Stimulated activated CD8-positive, alpha-beta memory T cell treated with anti-CD3 and anti-CD28 coated beads, Interleukin-15, amount 100 ng/mL, for 1 hour (primary cell): ENCODE results near the gene CLEC16A.
"Not testable (repeated sequence)": the region's sequence is repeated elsewhere in the genome, so short reads cannot be mapped to it uniquely, and the experiment has no call there.

Experiments
- DNase-seq: peaks from one replicate; pipeline ENCODE4 v3.0.0-alpha.2; 2020; ENCODE audit warnings: low read depth

CLEC16A gene

DNA sequence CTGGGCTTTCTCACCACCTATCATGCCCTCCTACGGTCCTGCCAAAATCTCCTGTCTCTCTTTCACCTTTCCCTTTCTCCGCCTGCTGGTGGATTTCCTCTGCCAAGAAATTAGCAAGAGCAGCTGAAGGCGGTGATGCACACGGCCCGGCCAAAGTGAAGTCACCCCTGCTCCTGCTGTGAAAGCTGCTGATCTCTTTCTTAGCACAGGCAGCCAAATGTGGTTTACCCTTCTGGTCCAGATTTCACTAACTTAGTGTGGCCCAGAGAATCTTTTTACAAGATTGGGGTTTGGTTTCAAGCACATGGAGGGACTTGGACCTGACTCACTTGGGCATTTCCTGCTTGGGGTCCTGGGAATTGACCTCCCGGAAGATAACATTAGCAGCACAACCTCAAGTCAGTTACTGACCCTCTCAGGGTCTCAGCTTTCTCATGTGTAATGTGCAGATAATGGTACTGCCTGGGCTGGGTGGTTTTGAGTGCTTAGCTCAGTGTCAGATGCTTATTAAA is 155.9 kb downstream of the CLEC16A start:
- no peak for DNase-seq

DNA sequence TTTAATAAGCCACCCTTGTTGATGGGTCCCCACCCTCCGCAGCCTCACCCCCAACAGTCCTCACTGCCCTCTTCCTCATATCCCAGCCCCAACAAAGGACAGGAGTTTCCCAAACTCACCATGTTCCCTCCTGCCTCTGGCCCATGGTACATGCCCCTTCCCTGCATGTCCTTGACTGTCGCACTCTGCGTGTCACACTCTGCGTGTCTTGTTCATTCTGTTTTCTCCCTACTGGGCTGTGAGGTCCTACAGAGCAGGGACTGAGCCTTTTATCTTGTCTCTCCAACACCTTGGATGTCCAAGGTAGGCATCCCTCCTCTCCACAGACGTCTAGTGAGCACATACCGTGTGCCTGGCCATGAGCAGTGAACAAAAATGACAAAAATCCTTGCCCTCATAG is 156.9 kb downstream of the CLEC16A start:
- DNase-seq = no peak

DNA sequence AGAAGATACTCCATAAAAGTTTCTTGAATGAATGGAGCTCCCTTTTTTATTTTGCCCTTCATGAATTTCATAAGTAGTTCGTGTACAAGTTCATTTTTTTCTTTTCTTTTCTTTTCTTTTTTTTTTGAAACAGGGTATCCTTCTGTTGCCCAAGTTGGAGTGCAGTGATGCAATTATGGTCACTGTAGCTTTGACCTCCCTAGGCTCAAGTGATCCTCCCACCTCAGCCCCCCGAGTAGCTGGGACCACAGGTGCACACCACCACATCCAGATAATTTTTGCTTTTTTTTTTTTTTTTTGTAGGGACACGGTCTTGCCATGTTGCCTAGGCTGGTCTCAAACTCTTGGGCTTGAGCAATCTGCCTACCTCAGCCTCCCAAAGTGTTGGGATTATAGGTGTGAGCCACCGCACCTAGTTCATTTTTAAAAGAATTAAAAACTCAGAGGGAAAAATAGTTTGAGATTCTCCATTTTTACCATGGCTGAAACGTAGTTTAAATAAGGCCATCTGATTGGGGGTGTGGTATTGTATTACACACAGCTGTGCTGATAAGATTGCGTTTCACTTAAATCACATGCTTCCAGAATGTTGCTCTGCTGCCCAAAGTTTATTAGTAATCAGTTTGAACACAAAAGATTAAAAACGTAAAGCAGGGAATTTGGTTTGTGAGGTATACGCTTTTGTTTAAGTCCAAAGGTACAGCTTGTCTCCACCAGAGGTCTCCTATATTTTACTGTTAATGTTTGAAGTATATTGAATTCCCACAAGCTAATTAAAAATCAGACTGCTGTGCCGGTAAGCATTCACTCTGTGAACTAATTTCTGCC is 157.5 kb downstream of the CLEC16A start:
- no peak for DNase-seq

DNA sequence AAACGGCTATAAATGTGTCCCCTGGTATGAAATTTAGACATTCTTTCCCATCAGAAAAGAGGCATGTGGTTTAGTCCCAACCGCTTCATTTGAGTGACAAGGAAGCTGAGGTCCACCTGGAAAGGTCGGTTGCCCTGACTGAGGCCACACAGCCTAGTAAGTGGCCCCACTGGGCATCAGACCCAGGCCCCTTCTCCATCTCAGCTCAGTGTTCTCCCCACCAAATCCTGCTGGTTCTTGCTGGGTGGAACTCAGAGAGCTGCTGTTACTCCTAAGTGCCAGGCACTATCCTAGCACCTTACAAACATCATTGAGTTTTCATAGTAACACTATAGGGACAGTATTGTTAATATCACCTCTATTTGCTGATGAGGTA is 158.1 kb downstream of the CLEC16A start:
- DNase-seq = no peak

DNA sequence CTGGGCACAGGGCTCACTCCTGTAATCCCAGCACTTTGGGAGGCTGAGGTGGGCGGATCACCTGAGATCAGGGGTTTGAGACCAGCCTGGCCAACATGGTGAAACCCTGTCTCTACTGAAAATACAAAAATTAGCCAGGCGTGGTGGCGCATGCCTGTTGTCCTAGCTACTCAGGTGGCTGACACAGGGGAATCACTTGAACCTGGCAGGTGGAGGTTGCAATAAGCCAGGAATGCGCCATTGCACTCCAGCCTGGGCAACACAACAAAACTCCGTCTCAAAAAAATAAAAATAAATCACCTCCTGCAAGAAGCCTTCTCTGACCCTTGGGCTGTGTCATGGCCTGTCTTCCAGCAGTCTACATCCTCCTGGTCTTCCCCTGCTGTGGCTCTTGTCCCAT is 158.9 kb downstream of the CLEC16A start:
- not testable (repeated sequence) for DNase-seq

DNA sequence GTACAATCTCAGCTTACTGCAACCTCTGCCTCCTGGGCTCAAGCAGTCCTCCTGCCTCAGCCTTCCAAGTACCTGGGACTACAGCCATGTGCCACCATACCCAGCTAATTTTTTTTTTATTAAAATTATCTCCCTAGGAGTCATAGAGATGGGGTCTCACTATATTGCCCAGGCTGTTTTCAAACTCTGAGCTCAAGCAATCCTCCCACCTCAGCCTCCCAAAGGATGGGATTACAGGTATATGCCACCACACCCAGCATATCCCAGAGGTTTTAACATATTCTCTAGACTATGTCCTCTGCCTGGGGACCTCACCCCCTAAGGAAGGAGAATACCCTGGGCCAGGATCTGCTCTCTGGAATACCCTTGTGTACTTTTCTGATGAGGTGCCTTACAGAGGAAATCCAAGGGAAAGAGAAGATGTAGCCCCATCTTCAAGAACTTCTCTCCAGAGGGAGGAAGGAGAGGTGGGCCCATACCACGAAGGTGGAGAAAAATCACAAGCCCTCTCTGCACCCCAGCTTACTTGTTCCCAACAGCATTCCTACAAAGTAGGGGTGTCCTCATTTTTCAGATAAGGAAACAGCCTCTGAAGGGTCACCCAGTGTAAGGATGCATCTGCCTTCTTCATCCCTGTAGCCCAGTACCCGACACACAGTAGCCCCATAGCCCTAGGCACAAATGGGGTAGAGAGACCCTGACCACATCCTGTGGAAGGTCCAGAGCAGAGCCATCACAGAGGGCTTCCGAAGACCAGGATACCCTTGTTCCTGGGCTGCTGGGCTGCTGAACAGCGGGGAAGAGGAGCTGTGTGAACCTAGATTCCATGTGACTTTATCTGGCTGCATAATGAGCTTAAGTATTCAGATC is 160.0 kb downstream of the CLEC16A start:
- DNase-seq = no peak

DNA sequence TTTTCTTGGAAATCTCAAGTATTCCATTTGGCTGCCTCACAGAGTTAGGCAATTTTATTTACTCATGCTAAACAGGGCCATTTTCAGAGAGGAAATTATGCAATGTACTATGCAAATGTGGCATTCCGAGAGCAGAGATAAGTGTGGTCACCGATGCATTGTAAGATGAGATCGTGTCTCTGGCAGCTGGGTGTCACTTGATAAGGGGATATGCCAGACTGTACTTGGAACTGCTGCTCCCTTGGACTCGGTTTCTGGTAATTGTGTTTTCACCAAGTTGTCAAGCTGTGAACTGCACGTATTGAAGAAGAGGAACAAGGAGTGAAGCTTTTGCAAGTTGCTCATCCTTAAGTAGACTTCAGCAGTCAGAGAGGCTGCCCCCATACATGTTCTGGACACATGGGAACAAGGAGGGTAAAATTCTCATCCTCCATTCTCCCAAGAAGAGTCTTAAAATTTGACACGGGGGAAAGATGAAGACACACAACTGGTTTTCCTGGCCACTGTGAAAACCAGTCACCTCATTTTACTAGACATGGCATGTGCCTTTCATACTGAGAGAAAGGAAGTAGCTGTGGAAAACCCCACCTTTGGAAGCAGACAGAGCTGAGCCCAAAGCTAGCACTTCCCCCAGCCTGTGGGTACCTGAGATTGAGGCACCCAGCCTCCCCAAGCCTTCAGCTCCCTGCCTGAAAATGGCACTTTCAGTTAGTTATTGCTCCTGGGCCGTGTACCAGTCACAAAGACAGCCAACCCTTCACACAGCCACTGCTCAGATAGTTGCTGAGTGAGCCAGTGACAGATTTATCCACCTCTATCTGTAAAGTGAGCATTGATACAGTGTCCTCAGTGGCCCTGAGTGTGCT is 160.9 kb downstream of the CLEC16A start:
- DNase-seq = no peak

DNA sequence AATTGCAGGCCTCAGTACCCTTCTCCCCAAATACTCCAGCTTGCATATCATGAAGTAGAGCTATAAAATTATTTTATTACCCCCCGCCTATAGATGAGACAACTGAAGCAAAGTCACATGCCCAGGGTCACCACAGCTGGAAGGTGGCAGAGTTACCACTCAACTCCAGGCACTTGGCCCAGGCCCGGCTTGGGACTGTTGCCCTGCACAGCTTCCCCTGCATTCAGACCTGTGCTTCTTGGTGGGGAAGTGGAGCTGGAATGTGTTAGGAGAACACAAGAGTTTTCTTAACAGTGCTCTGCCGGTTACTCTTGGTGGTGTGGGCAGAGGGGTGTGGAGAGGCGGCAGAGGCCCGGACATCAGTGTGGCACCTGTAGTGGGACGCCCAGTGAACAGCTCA is 162.4 kb downstream of the CLEC16A start:
- DNase-seq = no peak

DNA sequence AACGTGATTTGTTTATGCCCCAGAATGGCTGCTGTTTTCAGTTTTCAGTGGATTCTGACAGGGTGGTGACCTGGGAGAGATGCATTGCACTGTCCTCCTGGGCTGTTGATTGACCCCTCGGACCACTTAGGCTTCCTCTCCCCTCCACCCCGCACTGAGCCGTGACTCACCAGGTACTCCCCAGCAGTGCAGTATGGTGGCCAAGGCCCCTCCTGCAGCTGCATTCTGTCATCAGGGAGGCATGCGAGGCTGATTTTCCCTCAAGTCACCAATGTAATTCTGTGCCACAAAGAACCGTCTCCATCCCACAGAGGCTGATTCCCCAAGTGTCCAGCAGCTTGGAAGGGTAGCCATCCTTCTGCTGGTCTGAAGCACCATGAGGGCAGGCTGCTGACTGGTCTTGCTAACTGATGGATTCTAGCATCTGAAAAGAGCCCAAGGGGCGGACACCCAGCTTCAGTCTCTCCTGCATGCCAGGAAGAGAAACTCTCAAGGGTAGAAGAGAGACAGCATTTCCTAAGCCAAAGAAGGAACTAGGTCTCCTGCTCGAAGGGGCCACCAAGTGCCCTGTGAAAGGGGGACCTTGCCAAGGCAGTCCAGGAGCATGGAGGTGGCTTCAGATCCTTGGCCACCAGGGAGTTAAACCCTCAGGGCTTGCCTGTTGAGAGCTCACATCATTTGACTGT is 163.6 kb downstream of the CLEC16A start:
- DNase-seq = no peak

DNA sequence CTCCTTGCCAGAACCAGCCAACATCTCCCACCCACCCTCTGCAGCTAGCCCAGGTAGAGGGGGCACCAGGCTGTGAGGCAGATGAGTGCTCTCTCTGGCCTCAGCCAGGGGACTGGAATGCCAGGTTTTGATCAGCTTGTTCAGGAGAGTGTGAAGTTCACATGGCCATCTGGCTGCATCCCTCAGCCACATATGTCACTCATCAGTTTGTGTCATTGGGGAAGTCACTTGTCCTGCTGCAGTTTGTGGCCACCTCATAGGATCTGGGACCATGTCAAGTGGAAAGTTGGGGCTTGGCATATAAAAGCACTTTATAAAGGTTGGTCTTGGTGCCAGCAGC is 164.1 kb downstream of the CLEC16A start:
- DNase-seq = no peak

DNA sequence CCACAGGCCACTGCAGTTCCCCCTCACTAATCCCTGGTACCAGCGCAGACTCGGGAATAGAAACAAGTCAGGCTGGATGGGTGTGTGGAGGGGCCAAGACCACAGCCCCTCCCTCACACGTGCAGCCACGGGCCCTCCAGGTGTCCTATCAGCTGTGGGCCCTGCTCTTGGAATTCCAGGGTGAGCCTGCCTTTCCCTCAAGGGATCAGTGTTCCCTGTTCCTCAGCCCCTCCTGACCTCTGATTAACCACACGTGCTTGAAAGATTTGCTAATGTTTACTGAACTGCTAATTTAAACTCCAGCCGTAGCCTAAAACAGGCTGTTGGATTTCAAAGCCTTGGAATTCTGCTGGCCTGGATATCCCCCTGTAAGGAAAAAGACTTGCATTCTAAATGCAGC is 165.2 kb downstream of the CLEC16A start:
- DNase-seq = no peak

DNA sequence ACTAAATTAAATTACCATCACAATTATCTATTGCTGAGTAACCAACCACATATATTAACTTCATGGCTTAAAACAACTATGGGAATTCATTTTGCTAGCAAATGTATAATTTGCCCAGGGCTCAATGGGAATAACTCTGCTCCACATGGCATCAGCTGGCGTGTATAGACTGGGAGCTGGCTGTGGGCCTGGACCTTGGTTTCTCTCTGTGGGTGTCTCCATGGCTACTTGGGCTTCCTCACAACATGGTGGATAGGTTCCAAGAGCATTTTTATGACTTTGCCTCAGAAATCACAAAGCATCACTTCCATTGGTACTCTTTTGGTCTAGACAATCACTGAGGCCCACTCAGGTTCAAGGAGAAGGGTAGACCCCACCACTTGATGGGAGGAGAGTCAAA is 166.8 kb downstream of the CLEC16A start:
- no peak for DNase-seq

DNA sequence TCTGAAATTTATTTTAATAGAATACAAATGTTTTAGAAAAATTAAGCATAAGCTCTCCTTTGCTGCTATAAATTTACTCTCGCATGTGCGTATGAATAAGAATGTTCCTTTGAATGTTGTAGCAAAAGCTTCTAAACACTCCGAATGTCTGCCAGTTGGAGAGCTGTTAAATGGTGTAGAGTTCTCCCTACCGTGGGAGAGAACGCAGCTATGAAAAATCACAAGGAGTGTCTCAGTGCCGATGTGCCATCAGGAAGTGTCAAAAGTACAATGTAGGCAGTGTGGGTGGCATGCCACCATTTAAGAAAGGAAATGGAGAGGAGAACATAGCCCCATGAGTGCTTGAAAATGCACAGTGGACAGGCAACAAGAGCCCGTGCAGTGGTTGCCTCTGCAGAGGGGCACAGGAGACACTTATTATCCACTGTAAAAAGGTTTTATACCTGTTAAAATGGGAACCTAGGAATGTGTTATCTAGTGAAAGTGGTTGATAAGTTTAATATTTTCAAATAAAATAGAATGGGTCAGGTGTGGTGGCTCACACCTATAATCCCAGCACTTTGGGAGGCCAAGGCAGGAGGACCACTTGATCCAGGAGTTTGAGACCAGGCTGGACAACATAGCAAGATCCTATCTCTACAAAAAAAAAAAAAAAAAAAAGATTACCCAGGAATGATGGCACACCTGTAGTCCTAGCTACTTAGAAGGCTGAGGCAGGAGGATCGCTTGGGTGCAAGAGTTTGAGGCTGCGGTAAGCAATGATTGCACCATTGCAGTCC is 167.7 kb downstream of the CLEC16A start:
- no peak for DNase-seq

DNA sequence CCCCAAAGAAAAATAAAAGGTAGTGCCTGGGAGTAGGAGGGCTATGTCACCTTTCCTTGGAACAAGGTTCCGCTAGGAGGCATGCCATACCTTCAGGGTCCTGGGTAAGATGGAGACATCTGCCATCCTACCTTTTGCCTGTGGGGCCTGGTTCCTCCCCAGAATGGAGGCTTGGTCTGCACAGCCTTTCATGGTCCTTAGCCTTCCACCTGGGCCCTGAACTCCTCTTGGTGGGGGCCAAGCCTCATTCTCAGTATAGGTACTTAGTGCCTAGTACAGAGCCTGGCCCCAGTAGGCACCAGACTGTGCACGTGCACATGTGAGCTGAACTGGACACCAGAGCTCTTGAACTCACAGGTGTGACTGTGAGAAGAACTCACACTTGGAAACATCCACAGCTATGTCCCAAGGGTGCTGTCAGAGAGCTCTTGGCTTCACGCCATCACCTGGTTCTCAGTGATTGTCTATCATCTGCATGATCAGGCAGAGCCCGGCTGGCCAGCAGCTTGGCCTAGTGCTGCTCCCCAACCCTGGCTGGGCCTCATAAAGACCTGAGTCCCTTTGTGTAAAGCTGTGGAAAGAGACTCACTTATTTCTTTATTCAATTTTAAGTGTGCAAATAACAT is 168.5 kb downstream of the CLEC16A start:
- DNase-seq = no peak

DNA sequence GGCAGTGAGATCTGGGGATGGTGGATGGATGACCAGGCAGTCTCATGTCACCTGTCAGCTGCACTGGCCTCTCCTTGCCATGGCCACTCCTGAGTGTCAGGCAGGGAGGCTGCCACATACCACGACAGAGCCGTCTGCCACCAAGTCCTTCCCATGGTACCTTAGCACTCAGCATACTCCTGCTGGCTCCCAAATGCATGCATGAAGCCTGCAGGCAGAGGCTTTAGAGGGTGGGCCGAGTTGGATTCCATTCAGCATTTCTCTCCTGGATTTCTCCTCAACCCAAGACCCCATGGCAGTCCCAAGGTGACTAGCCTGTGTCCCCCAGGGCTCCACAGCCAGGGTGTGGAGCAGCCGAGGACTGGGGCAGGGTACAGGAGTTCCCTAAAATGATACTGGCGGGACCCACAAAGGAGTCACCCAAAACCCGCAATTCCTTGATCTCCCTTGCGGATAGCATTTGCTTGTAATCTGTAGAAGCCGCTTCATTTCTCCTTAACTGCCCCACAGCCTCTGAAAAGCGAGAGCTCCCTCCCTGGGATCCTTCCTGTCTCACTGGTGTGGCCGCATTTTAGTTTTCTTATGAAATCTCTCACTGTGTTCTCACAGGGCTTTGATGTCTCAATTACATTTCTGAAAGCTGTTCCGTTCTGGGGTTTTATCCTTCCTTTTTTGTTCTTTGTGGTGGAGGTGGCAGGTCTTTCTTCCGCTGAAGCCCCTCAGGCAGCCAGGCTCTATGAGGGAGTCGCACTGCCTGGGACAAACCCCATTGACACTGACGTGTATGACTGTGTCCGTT is 170.2 kb downstream of the CLEC16A start:
- no peak for DNase-seq

DNA sequence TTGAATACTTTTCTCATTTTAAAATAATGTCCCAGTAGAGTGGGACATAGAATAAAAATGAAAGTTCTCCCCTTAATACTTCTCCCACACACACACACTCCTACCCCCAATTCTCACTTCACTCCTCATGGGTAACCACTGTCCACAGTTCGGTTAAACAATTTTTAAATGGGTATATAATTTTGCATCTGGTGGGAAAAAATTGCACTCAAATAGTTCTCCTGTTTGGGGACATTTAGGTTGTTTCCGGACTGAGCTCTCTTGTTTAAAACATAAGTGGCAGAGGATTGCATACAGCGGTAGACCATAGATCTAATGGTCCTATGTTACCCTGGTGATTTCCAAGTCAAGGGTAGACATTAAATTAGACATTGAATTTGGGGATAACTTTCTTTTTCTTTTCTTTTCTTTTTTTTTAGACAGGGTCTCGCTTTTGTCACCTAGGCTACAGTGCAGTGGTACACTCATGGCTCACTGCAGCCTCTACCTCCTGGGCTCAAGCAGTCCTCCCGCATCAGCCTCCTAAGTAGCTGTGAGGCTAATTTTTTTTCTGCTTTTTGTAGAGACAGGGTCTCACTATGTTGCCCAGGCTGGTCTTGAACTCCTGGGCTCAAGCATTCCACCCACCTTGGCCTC is 173.3 kb downstream of the CLEC16A start:
- no peak for DNase-seq

DNA sequence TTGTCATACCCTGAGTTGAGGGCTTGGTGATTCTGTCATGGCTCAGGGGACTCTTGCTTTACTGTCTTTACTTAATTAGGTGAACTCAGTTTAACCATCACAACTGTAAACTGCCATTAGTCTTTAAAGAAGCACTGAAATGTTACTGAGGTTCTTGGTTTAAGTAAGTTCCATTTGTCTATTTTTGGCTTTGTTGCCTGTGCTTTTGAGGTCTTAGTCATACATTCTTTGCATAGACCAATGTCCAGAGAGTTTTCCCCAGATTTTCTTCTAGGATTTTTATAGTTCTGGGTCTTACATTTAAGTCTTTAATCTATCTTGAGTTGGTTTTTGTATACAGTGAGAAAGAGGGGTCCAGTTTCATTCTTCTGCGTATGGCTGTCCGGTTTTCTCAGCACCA is 174.1 kb downstream of the CLEC16A start:
- DNase-seq = no peak

DNA sequence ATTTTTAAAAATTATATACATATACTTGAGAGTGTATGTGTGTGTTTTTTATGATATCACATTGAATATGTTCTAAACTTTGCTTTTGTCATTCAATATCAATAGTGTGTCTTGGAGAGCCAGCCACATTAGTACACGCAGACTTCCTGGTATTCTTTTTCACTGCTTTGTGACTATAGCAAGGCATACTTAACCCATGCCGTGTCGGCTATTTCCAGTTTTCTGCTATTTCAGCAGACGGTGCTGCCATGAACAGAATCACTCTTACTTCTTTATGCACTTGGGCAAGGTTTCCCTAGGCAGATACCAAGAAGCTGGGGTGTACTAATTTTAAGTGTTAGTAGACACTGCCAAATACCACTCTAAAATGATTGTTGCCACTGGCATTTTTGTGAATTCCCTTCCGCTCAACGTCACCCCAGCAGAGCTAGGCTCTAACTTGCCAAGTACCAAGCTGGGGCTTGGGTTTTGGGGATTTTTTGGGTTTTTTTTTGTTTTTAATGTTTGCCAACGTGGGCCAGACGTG is 176.8 kb downstream of the CLEC16A start:
- no peak for DNase-seq
